Esophagus muscularis mucosa (tissue), 3 donors: ENCODE results near the gene GSTM2.

Experiments
- CTCF ChIP-seq, 3 experiments: fragments of 200-600 bp in 2 of 3; fragments of 450-650 bp in 1 of 3; sonication (generic) in 2 of 3; IDR thresholded peaks; one replicate each; pipeline ENCODE4 v1.5.1; 2017 to 2019; ENCODE audit warnings: antibody characterized with exemption in 3 of 3, mild to moderate bottlenecking in 2 of 3, moderate library complexity in 1 of 3
- POLR2A ChIP-seq: fragments of 450-650 bp; IDR thresholded peaks from one replicate; pipeline ENCODE4 v1.6.1; 2017; ENCODE audit warnings: antibody characterized with exemption, moderate library complexity, mild to moderate bottlenecking, low read depth

DNA sequence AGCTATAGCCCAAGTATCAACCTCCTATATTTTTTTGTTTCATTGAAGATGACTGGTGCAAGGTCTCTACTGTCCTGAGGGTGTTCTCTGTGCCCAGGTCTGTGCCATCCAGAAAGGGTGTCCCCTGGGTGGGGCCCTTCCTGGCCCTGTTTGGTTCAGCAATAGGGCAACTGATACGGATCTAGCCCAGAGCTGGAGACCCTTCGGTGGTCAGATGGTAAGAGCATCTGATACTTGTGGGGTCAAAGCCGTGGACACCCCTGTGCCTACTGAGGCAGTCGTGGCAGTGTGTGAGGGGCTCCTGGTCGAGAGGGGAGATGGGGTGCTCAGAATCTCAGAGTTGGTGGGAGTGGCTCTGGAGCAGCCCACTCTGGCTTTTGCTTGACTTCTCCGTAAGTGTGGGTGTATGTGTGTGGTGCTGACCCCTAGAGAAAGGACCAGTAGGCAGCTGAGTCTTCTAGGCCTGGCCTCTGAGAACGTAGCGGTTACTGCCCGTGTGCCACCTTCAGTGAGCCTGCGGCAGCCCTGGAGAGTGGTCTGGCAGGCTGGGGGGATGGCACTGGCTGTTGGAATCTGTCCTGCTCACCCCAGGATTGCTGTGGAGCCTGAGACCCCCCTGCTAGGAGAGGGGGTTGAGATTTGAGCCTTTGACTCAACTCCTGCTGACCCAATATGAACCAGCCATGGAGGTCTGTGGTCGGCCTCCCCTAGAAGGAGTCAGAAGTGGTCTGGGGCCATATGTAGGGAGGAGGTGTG, 45.5 kb upstream of the GSTM2 start:
- TF ChIP-seq CTCF (IDR thresholded peaks at IDR 0.05) (no peak), POLR2A (no peak)
